GM21717 (cell line): ENCODE measurements around the gene SPTBN1.
"Not testable (repeated sequence)": the region's sequence is repeated elsewhere in the genome, so short reads cannot be mapped to it uniquely, and the experiment has no call there.

Experiments used
- ATAC-seq: cut with Tn5 transposase; IDR thresholded peaks from one replicate; pipeline ENCODE4 v1.9.1; 2021; ENCODE audit warnings: mild to moderate bottlenecking, moderate library complexity; ENCODE audit not compliant: unreplicated experiment

Gene SPTBN1

GRCh38 chr2:54499661-54500060 lies 43.5 kb downstream of the SPTBN1 start:
- ATAC-seq, result no peak

GRCh38 chr2:54500404-54501205 lies 44.5 kb downstream of the SPTBN1 start:
- no peak for ATAC-seq

GRCh38 chr2:54502731-54503130 lies 46.6 kb downstream of the SPTBN1 start:
- ATAC-seq, result no peak

GRCh38 chr2:54503192-54503591 lies 47.1 kb downstream of the SPTBN1 start:
- ATAC-seq, result no peak

- ATAC-seq, result no peak
Measured at GRCh38 chr2:54503828-54504227, 47.7 kb downstream of the SPTBN1 start.

- no peak for ATAC-seq
Measured at GRCh38 chr2:54504866-54505265, 48.7 kb downstream of the SPTBN1 start.

GRCh38 chr2:54508541-54508940 lies 52.4 kb downstream of the SPTBN1 start:
- ATAC-seq, result no peak

GRCh38 chr2:54509043-54509442 lies 52.9 kb downstream of the SPTBN1 start:
- not testable (repeated sequence) for ATAC-seq

GRCh38 chr2:54510916-54511315 lies 54.8 kb downstream of the SPTBN1 start:
- no peak for ATAC-seq

GRCh38 chr2:54512183-54512582 lies 56.1 kb downstream of the SPTBN1 start:
- ATAC-seq, result no peak

GRCh38 chr2:54512663-54513362 lies 56.7 kb downstream of the SPTBN1 start:
- no peak for ATAC-seq

- no peak for ATAC-seq
Measured at GRCh38 chr2:54513363-54513715, 57.2 kb downstream of the SPTBN1 start.

GRCh38 chr2:54514822-54515569 lies 58.9 kb downstream of the SPTBN1 start:
- ATAC-seq, result no peak

GRCh38 chr2:54516842-54517241 lies 60.7 kb downstream of the SPTBN1 start:
- no peak for ATAC-seq

- ATAC-seq, result not testable (repeated sequence)
Measured at GRCh38 chr2:54518016-54518415, 61.9 kb downstream of the SPTBN1 start.

GRCh38 chr2:54518430-54518829 lies 62.3 kb downstream of the SPTBN1 start:
- no peak for ATAC-seq

GRCh38 chr2:54519841-54520459 lies 63.8 kb downstream of the SPTBN1 start:
- no peak for ATAC-seq

- no peak for ATAC-seq
Measured at GRCh38 chr2:54520687-54521086, 64.6 kb downstream of the SPTBN1 start.

GRCh38 chr2:54522624-54523281 lies 66.6 kb downstream of the SPTBN1 start:
- peak; percentile 80 for ATAC-seq

GRCh38 chr2:54523324-54523959 lies 67.3 kb downstream of the SPTBN1 start:
- ATAC-seq, result no peak
